ENCODE results near the gene LYL1. TPM values are rescaled to one million over a fixed set of nuclear protein-coding genes. Genes with fewer than 3 reads are reported as not detected.

The LYL1 gene
- total and polyA plus RNA-seq, 4 donors = 12.9 to 34.1 (median 20.7) TPM

GRCh38 chr19:13120031-13120430, 17.4 kb upstream of the LYL1 start:
- Histone ChIP-seq H3K36me3 (ENCODE audit: control insufficient read depth in 4 of 4, insufficient read depth in 4 of 4, low read length in 4 of 4) (peaks cover 0 to 6% (median under 1%) of the 10 kb centered on the region in 4 donors), H3K9me3 (ENCODE audit: control insufficient read depth in 4 of 4, insufficient read depth in 3 of 4, low read length in 3 of 4) (no peaks in the 10 kb centered on the region), H3K27me3 (ENCODE audit: control insufficient read depth in 3 of 3, insufficient read depth in 3 of 3, low read length in 2 of 3) (no peaks in the 10 kb centered on the region), H3K27ac (ENCODE audit: low read depth in 1 of 2, low read length in 1 of 2) (peak overlapping the region in 1 of 2 donors; percentile 11), H3K9ac (ENCODE audit: insufficient read depth in 1 of 2, low read length in 2 of 2) (no peak overlapping the region), H3K4me3 (no peak overlapping the region), H3K4me1 (ENCODE audit: control insufficient read depth in 5 of 5, insufficient read depth in 5 of 5, low read length in 5 of 5) (peaks cover 0 to 29% (median 9%) of the 10 kb centered on the region in 5 donors)
- no peak for ATAC-seq (ENCODE audit: insufficient read depth, low FRiP score)
- TF ChIP-seq CTCF (IDR thresholded peaks at IDR 0.05; ENCODE audit: control extremely low read depth, extremely low read depth) = no peak
- WGBS, 2 donors = 77 to 89% methylated on average over 9 of the region's 9 CpGs
- DNase-seq = no peak

- Histone ChIP-seq H3K4me3 (no peak overlapping the region), H3K4me1 (ENCODE audit: control insufficient read depth in 5 of 5, insufficient read depth in 5 of 5, low read length in 5 of 5) (peaks cover 0 to 29% (median 9%) of the 10 kb centered on the region in 5 donors), H3K9me3 (ENCODE audit: control insufficient read depth in 4 of 4, insufficient read depth in 3 of 4, low read length in 3 of 4) (no peaks in the 10 kb centered on the region), H3K9ac (ENCODE audit: insufficient read depth in 1 of 2, low read length in 2 of 2) (peak overlapping the region in 1 of 2 donors; percentile 26), H3K36me3 (ENCODE audit: control insufficient read depth in 4 of 4, insufficient read depth in 4 of 4, low read length in 4 of 4) (peaks cover 0 to 6% (median 2%) of the 10 kb centered on the region in 4 donors), H3K27ac (ENCODE audit: low read depth in 1 of 2, low read length in 1 of 2) (peak overlapping the region in 1 of 2 donors; percentile 11), H3K27me3 (ENCODE audit: control insufficient read depth in 3 of 3, insufficient read depth in 3 of 3, low read length in 2 of 3) (no peaks in the 10 kb centered on the region)
- WGBS, 2 donors = 76 to 80% methylated on average over 8 of the region's 8 CpGs
- ATAC-seq (ENCODE audit: insufficient read depth, low FRiP score) = no peak
- TF ChIP-seq CTCF (IDR thresholded peaks at IDR 0.05; ENCODE audit: control extremely low read depth, extremely low read depth) = no peak
- DNase-seq = no peak
Observed at GRCh38 chr19:13119627-13120026, 17.0 kb upstream of the LYL1 start.

- peaks cover 0 to 29% (median 9%) of the 10 kb centered on the region in 5 donors for H3K4me1 ChIP-seq (ENCODE audit: control insufficient read depth in 5 of 5, insufficient read depth in 5 of 5, low read length in 5 of 5)
- no peaks in the 10 kb centered on the region for H3K27me3 ChIP-seq (ENCODE audit: control insufficient read depth in 3 of 3, insufficient read depth in 3 of 3, low read length in 2 of 3)
- TF ChIP-seq CTCF (IDR thresholded peaks at IDR 0.05; ENCODE audit: control extremely low read depth, extremely low read depth) = no peak
- ATAC-seq (ENCODE audit: insufficient read depth, low FRiP score) = no peak
- peak overlapping the region; percentile 76 for H3K27ac ChIP-seq (ENCODE audit: low read depth in 1 of 2, low read length in 1 of 2)
- H3K36me3 ChIP-seq (ENCODE audit: control insufficient read depth in 4 of 4, insufficient read depth in 4 of 4, low read length in 4 of 4) = peaks cover 0 to 5% (median 2%) of the 10 kb centered on the region in 4 donors
- H3K4me3 ChIP-seq = peak overlapping the region; percentile 97
- DNase-seq = peak in 2 of 3 donors; percentile 49 to 53
- 0 to 1% methylated on average over 42 to 57 of the region's 57 CpGs for WGBS, 2 donors
- H3K9ac ChIP-seq (ENCODE audit: insufficient read depth in 1 of 2, low read length in 2 of 2) = peak overlapping the region in 1 of 2 donors; percentile 26
- no peaks in the 10 kb centered on the region for H3K9me3 ChIP-seq (ENCODE audit: control insufficient read depth in 4 of 4, insufficient read depth in 3 of 4, low read length in 3 of 4)
Observed at GRCh38 chr19:13118424-13119193, 16.0 kb upstream of the LYL1 start.
